NCI-H1105 treated with DMSO at 0.1 percent for 48 hours (cell line): ENCODE measurements around the gene PRDX5.

Experiments used
- DNase-seq: peaks from one replicate; lab custom pipeline; 2025; lab: John Stamatoyannopoulos, UW

PRDX5 gene

GRCh38 chr11:64362339-64362738, 44.4 kb downstream of the PRDX5 start:
- no peak for DNase-seq

GRCh38 chr11:64364435-64364834, 46.5 kb downstream of the PRDX5 start:
- no peak for DNase-seq

GRCh38 chr11:64364911-64365310, 47.0 kb downstream of the PRDX5 start:
- no peak for DNase-seq

DNA sequence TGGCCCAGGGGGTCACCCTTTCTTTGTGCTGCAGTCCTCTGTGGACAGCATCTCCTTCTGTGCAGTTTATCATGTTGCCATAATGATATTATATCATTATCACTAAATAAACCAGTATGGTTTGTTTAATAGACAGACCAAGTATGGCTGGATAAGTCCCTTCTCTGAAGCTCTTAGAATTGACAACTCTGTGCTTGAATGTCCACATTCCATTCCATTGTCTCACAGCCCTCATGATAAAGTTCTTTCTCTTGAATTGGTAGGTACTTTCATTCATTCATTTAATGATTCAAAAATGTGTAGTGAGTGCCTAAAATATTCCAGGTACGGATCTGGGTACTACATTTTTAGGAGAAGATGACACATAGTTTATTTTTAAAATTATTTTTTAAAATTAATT, 48.8 kb downstream of the PRDX5 start:
- no peak for DNase-seq

DNA sequence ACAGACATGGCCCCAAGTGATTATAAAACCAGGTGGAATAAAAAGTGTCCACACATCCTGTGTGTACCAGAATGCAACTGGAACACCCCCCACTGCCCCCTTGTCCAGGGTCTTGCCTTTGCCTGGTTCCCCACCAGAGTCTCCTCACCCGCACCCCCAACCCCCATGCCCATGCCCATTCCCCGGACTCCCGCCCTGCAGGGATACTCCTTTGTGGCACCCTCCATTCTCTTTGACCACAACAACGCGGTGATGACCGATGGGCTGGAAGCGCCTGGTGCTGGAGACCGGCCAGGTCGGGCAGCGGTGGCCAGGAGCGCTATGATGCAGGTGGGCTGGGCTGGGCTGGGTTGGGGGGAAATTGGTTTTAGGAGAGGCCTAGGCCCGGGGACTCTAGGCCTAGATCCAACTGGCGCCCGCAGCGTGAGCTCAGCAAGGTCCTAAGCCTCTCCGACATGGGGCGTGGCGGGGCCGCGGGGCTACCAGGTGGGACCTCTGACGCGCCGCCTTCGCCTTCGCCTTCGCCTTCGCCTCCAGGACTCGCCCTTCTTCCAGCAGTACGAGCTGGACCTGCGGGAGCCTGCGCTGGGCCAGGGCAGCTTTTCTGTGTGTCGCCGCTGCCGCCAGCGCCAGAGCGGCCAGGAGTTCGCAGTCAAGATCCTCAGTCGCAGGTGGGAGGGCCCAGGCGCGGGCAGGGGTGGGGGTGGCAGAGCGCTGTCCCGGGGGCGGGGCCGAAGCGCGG, 50.2 kb downstream of the PRDX5 start:
- no peak for DNase-seq

- no peak for DNase-seq
These were observed 50.8 kb downstream of the PRDX5 start for GRCh38 chr11:64368673-64369074.

- no peak for DNase-seq
These were observed 51.8 kb downstream of the PRDX5 start for GRCh38 chr11:64369440-64370421.

DNA sequence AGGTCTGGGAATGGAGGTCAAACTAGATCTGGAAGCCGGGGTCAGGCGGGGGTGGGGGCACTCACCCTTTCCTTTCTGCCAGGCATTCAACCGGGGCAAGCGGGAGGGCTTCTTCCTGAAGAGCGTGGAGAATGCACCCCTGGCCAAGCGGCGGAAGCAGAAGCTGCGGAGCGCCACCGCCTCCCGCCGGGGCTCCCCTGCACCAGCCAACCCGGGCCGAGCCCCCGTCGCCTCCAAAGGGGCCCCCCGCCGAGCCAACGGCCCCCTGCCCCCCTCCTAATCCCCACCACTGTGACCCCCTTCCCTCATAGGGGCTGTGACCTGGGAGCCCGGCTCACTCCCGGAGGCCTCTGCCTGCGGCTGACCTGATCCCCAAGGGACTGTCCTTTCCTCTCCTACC, 53.3 kb downstream of the PRDX5 start:
- DNase-seq: no peak
